Measurements from ENCODE around the gene FIBCD1.
A peak's percentile ranks its signal among the peaks of the same experiment; 100 is the strongest.

FIBCD1 gene

DNA sequence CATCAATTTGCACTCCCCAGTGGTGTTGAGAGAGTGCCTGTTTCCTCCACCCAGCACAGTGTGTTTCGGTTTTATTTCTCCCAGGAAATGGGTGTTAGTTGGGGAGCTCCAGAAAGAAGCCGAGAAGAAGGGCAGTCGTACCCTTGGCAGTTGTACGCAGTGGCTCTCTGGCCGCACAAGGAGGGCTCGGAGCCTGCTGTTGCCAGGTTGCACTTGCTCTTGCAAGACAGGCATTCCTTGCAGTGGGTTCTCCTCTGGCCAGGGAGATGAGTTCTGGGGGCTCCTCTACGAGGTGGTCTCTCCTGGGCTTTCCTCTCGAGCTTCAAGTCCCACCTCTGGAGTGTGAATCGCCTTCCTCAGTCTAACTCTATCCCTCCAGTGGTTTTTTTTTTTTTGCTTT is 71.5 kb downstream of the FIBCD1 start:
- ChIA-PET POLR2A (no interaction called here), CTCF (interaction anchor here (1.0 to 12.3 kb wide), 12 partner anchors 12 to 407 kb away, joined by 3 to 318 read pairs (median 10); no protein-coding TSS in a partner anchor)
- no peak for TF ChIP-seq CTCF (IDR thresholded peaks at IDR 0.05; ENCODE audit: control extremely low read depth, extremely low read depth, low read depth, missing control alignments)
- no peak for DNase-seq (ENCODE audit: extremely low spot score)

DNA sequence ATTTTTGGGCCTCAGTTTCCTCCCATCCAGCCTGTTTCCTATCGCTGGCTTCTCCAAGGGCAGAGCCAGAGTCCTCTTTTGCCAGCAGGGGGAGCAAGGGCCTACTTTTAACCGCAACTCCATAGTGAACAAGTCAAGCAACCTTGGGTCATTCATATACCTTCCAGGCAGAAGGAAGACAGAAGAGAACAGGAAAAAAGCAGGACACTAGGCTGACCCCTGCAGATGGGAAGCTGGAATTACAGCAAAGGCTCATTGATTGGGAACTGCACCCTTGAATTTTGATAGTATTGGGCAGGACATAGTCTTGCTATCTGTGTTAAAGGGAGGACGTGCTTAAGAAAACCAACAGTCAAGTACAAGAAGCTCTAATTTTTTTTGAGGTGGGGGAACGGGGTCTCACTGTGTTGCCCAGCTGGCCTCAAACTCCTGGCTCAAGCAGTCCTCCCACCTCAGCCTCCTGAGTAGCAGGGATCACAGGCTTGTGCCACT is 72.5 kb downstream of the FIBCD1 start:
- CTCF ChIA-PET: interaction anchor here (0.7 to 12.3 kb wide), 33 partner anchors 9 to 406 kb away, joined by 3 to 318 read pairs (median 5); no protein-coding TSS in a partner anchor
- peak; percentile 63 for TF ChIP-seq CTCF (IDR thresholded peaks at IDR 0.05; ENCODE audit: control extremely low read depth, extremely low read depth, low read depth, missing control alignments)
- DNase-seq (ENCODE audit: extremely low spot score): peak; percentile 43
- POLR2A ChIA-PET: no interaction called here

GRCh38 chr9:130865921-130866320 is 73.1 kb downstream of the FIBCD1 start:
- ChIA-PET CTCF (interaction anchor here (0.6 to 12.3 kb wide), 29 partner anchors 8 to 191 kb away, joined by 3 to 318 read pairs (median 8); no protein-coding TSS in a partner anchor), POLR2A (no interaction called here)
- no peak for DNase-seq (ENCODE audit: extremely low spot score)
- TF ChIP-seq CTCF (IDR thresholded peaks at IDR 0.05; ENCODE audit: control extremely low read depth, extremely low read depth, low read depth, missing control alignments): no peak

- CTCF ChIA-PET: interaction anchor here (1.0 to 12.3 kb wide), 10 partner anchors 9 to 399 kb away, joined by 3 to 318 read pairs (median 6); no protein-coding TSS in a partner anchor
- POLR2A ChIA-PET: no interaction called here
- no peak for DNase-seq (ENCODE audit: extremely low spot score)
- TF ChIP-seq CTCF (IDR thresholded peaks at IDR 0.05; ENCODE audit: control extremely low read depth, extremely low read depth, low read depth, missing control alignments): no peak
Observed at GRCh38 chr9:130864541-130864940, 74.5 kb downstream of the FIBCD1 start.

DNA sequence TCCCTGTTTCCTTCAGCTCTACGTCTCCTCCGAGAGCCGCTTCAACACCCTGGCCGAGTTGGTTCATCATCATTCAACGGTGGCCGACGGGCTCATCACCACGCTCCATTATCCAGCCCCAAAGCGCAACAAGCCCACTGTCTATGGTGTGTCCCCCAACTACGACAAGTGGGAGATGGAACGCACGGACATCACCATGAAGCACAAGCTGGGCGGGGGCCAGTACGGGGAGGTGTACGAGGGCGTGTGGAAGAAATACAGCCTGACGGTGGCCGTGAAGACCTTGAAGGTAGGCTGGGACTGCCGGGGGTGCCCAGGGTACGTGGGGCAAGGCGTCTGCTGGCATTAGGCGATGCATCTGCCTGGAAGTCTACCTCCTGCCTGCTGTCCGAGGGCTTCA is 76.3 kb downstream of the FIBCD1 start:
- no peak for TF ChIP-seq CTCF (IDR thresholded peaks at IDR 0.05; ENCODE audit: control extremely low read depth, extremely low read depth, low read depth, missing control alignments)
- DNase-seq (ENCODE audit: extremely low spot score): no peak
- CTCF ChIA-PET: interaction anchor here (1.0 to 12.3 kb wide), 9 partner anchors 8 to 184 kb away, joined by 3 to 318 read pairs (median 8); no protein-coding TSS in a partner anchor
- POLR2A ChIA-PET: no interaction called here

DNA sequence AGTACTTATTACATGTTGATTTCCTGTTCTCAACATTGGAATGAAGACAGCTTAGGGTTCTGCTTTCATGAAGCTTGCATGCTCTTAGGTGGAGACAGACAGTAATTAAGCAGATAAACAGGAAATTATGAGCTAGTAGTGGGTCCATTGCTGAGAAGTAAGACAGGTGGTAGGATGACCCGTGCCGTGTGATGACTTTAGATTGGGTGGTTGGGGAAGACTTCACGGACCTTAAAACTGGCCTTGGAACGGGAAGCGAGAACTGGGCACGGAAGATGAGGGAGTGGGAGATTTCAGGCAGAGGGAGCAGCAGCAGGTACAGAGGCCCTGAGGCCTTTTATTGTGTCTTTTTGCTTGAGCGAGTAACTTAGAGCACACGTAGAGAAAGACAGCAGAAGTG is 76.8 kb downstream of the FIBCD1 start:
- no peak for TF ChIP-seq CTCF (IDR thresholded peaks at IDR 0.05; ENCODE audit: control extremely low read depth, extremely low read depth, low read depth, missing control alignments)
- ChIA-PET POLR2A (no interaction called here), CTCF (interaction anchor here (0.7 to 12.3 kb wide), 9 partner anchors 8 to 184 kb away, joined by 3 to 318 read pairs (median 4); no protein-coding TSS in a partner anchor)
- DNase-seq (ENCODE audit: extremely low spot score): no peak
